Endothelial cell of umbilical vein (primary cell): Measurements from ENCODE around the gene GNAQ. TPM values are rescaled to one million over a fixed set of nuclear protein-coding genes. Genes with fewer than 3 reads are reported as not detected.

Source experiments
- BruUV-seq: library from RNA; stranded (reverse); fragments of 400-500 nt; replicated peaks from 2 replicates; lab custom pipeline; 2021; lab: Mats Ljungman, UMichigan
- CTCF ChIA-PET: fragments of 300-600, 350-600 bp; sonication (Branson Sonifier 250); formaldehyde crosslinking; loops from one replicate; lab custom pipeline; 2021; ENCODE audit warnings: antibody characterized with exemption, inconsistent platforms; lab: Charles Lee
- POLR2A ChIA-PET: fragments of 300-600, 350-600 bp; sonication (Branson Sonifier 250); formaldehyde crosslinking; loops from one replicate; lab custom pipeline; 2021; ENCODE audit warnings: antibody characterized with exemption, inconsistent platforms; lab: Charles Lee
- DNase-seq: peaks from one replicate; pipeline ENCODE4 v3.0.0-alpha.2; 2011; ENCODE audit warnings: low read depth, low spot score
- FAIRE-seq: peaks from 2 replicates; lab custom pipeline; 2011; peaks lifted over from hg19 to GRCh38; lab: Jason Lieb, UNC
- H2AFZ ChIP-seq: 2 replicates; pipeline ENCODE4 v1.6.0; 2012; ENCODE audit warnings: low read depth, low read length, control low read depth, inconsistent platforms
- H3K27ac ChIP-seq: 2 replicates; pipeline ENCODE4 v1.5.1; 2011; ENCODE audit warnings: low read depth, mild to moderate bottlenecking, control low read depth, low read length, moderate library complexity; ENCODE audit not compliant: insufficient read depth
- H3K27me3 ChIP-seq, 2 experiments: 2 replicates each; pipeline versions ENCODE4 v1.6.0 to v1.6.1; 2011; ENCODE audit warnings: low read length in 2 of 2, mixed read lengths in 1 of 2; ENCODE audit not compliant: control insufficient read depth in 2 of 2, insufficient read depth in 2 of 2
- H3K36me3 ChIP-seq, 2 experiments: 2 replicates in 1 of 2; 3 replicates in 1 of 2; pipeline ENCODE4 v1.5.1; 2011; ENCODE audit warnings: low read length in 2 of 2, mild to moderate bottlenecking in 1 of 2, moderate library complexity in 1 of 2; ENCODE audit not compliant: control insufficient read depth in 2 of 2, insufficient read depth in 2 of 2; ENCODE audit errors: extremely low read depth in 1 of 2
- H3K4me1 ChIP-seq: 3 replicates; pipeline ENCODE4 v1.5.1; 2011; ENCODE audit warnings: mild to moderate bottlenecking, low read length; ENCODE audit not compliant: control insufficient read depth, insufficient read depth; ENCODE audit errors: extremely low read depth
- H3K4me2 ChIP-seq: 2 replicates; pipeline ENCODE4 v1.6.1; 2011; ENCODE audit warnings: low read length, control low read depth, mixed read lengths; ENCODE audit not compliant: insufficient read depth
- H3K4me3 ChIP-seq, 3 experiments: fragments of 200-600 bp in 1 of 3; sonication (generic), shearing (Covaris generic) in 1 of 3; replicated peaks in 1 of 3; 2 replicates each; pipeline ENCODE4 v1.5.1; 2011 to 2016; ENCODE audit warnings: control low read depth in 3 of 3, low read length in 3 of 3, mild to moderate bottlenecking in 2 of 3, inconsistent platforms in 1 of 3, low read depth in 1 of 3, moderate library complexity in 1 of 3; ENCODE audit not compliant: insufficient read depth in 1 of 3
- H3K79me2 ChIP-seq: 2 replicates; pipeline ENCODE4 v1.6.0; 2012; ENCODE audit warnings: low read length, inconsistent platforms; ENCODE audit not compliant: control insufficient read depth, insufficient read depth
- H3K9ac ChIP-seq: replicated peaks from 2 replicates; pipeline ENCODE3; 2011; ENCODE audit warnings: low read length, control low read depth; ENCODE audit not compliant: insufficient read depth; ENCODE audit errors: extremely low read depth
- H3K9me1 ChIP-seq: replicated peaks from 3 replicates; pipeline ENCODE4 v1.6.0; 2011; ENCODE audit warnings: mild to moderate bottlenecking, low read length; ENCODE audit not compliant: control insufficient read depth, insufficient read depth; ENCODE audit errors: extremely low read depth
- H3K9me3 ChIP-seq: replicated peaks from 2 replicates; pipeline ENCODE4 v1.5.1; 2012; ENCODE audit warnings: low read length, inconsistent platforms; ENCODE audit not compliant: control insufficient read depth, insufficient read depth
- H4K20me1 ChIP-seq: replicated peaks from 2 replicates; pipeline ENCODE3; 2011; ENCODE audit warnings: mild to moderate bottlenecking, low read length; ENCODE audit not compliant: control insufficient read depth, insufficient read depth; ENCODE audit errors: extremely low read depth
- CTCF ChIP-seq, 2 donors: IDR thresholded peaks; 1 replicate in 1 of 2; 2 replicates in 1 of 2; pipeline ENCODE4 v1.5.1; 2011; ENCODE audit warnings: low read length in 2 of 2, mild to moderate bottlenecking in 2 of 2, moderate library complexity in 2 of 2, control low read depth in 1 of 2, inconsistent platforms in 1 of 2, low read depth in 1 of 2; ENCODE audit not compliant: insufficient read depth in 1 of 2; ENCODE audit errors: extremely low read depth in 1 of 2
- EZH2 ChIP-seq: IDR thresholded peaks from 2 replicates; pipeline ENCODE4 v1.6.1; 2012; ENCODE audit warnings: borderline replicate concordance, low read depth, mild to moderate bottlenecking, moderate library complexity, low read length, inconsistent platforms; ENCODE audit not compliant: severe bottlenecking
- FOS ChIP-seq: IDR thresholded peaks from 2 replicates; pipeline ENCODE4 v1.6.1; 2011; ENCODE audit warnings: mild to moderate bottlenecking, low read length, moderate library complexity, borderline replicate concordance; ENCODE audit not compliant: insufficient read depth
- GATA2 ChIP-seq: IDR thresholded peaks from 2 replicates; pipeline ENCODE4 v1.7.0; 2011; ENCODE audit warnings: low read depth, mild to moderate bottlenecking, moderate library complexity, mixed read lengths, low read length; ENCODE audit not compliant: insufficient read length, insufficient read depth
- JUN ChIP-seq: IDR thresholded peaks from 2 replicates; pipeline ENCODE4 v1.6.1; 2011; ENCODE audit warnings: borderline replicate concordance, low read depth; ENCODE audit not compliant: insufficient read length, insufficient read depth
- MAX ChIP-seq: IDR thresholded peaks from 2 replicates; pipeline ENCODE4 v1.6.1; 2011; ENCODE audit not compliant: insufficient read depth, insufficient read length
- MYC ChIP-seq: IDR thresholded peaks from one replicate; pipeline ENCODE4 v1.6.1; 2011; ENCODE audit warnings: mild to moderate bottlenecking, low read depth, low read length
- POLR2A ChIP-seq: IDR thresholded peaks from 2 replicates; pipeline ENCODE4 v1.6.1; 2012; ENCODE audit warnings: low read depth, mild to moderate bottlenecking, control low read depth, low read length
- POLR2AphosphoS5 ChIP-seq: IDR thresholded peaks from 2 replicates; pipeline ENCODE4 v1.6.1; 2012; ENCODE audit warnings: low read depth, mild to moderate bottlenecking, control low read depth, low read length, moderate library complexity; ENCODE audit not compliant: insufficient read depth
- dilution Hi-C: fragments of 300-500 bp; cut with MboI; formaldehyde crosslinking; loops from one replicate; pipeline ENCODE4 v1.15.0; 2019; ENCODE audit warnings: low sequenced_read_pairs; ENCODE audit not compliant: extremely low pct_ligation_motif_present
- intact Hi-C: fragments of 100-400 bp; cut with micrococcal nuclease; formaldehyde crosslinking; loops from one replicate; pipeline ENCODE4 v1.10.0; 2022
- polyA plus RNA-seq, 4 experiments: library from polyadenylated mRNA; depleted of rRNA in 3 of 4; stranded (reverse) in 3 of 4; unstranded in 1 of 4; fragments of >200 nt; gene quantifications; 2 replicates each; pipeline versions ENCODE4 v1.2.1 to v1.2.3, GENCODE V29; 2011 to 2012; ENCODE audit warnings: missing spikeins in 1 of 4
- total RNA-seq: library from RNA; stranded (reverse); gene quantifications from 2 replicates; pipeline ENCODE4 v1.2.3, GENCODE V29; 2021

GNAQ gene
- total and polyA plus RNA-seq, 2 donors (not counting 3 experiments of a cell fraction or from before 2014, with no cell fraction given), result 26.1 to 67.3 TPM

GRCh38 chr9:78004478-78005229 is 27.0 kb downstream of the GNAQ start:
- Histone ChIP-seq H3K4me1 (peaks cover 32% of the 10 kb centered on the region), H3K79me2 (peaks cover 90% of the 10 kb centered on the region), H3K27me3 (no peaks in the 10 kb centered on the region), H3K4me3 (no peak overlapping the region), H2AFZ (no peak overlapping the region), H4K20me1 (peaks cover 4% of the 10 kb centered on the region), H3K27ac (no peak overlapping the region), H3K9me1 (no peaks in the 10 kb centered on the region), H3K9ac (no peak overlapping the region), H3K9me3 (no peaks in the 10 kb centered on the region), H3K36me3 (no peaks in the 10 kb centered on the region), H3K4me2 (no peak overlapping the region)
- ChIA-PET POLR2A (no interaction called here), CTCF (interaction anchor here (1.1 to 3.7 kb wide), 3 partner anchors 10 to 27 kb away, joined by 5 to 29 read pairs (median 7); no protein-coding TSS in a partner anchor)
- dilution Hi-C loops (no loop called here), intact Hi-C loops (no loop called here)
- no peak for TF ChIP-seq POLR2AphosphoS5
- DNase-seq (no peak), FAIRE-seq (no peak)
- BruUV-seq, result no TSS peak

DNA sequence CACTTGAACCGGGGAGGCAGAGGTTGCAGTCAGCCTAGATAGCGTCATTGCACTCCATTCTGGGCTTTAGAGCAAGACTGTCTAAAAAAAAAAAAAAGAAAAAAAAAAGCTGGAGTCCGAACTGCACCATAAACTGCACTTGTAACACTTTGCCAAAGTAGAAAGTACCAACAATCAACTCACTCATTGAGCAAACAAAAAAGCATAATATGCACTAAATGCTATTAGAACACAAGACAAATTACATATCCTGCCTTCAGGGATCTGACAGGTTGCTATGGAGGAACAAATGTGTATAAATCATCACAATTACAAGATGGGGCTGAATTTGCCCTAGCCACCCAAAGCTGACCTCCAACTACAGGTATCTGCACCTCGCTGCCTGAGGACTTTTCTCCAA is 27.9 kb downstream of the GNAQ start:
- H3K36me3 ChIP-seq, result no peaks in the 10 kb centered on the region
- peaks cover 3% of the 10 kb centered on the region for H4K20me1 ChIP-seq
- ChIA-PET CTCF (interaction anchor here (1.0 to 3.7 kb wide), 5 partner anchors 11 to 26 kb away, joined by 3 to 29 read pairs (median 5); no protein-coding TSS in a partner anchor), POLR2A (no interaction called here)
- no peaks in the 10 kb centered on the region for H3K9me3 ChIP-seq
- TF ChIP-seq MYC, result no peak
- no peak for TF ChIP-seq CTCF (IDR thresholded peaks at IDR 0.05; ENCODE audit: extremely low read depth in 1 of 2, insufficient read depth in 1 of 2, low read depth in 1 of 2, low read length in 2 of 2)
- no peak for TF ChIP-seq FOS
- no peak for TF ChIP-seq JUN
- TF ChIP-seq EZH2, result no peak
- no peak for TF ChIP-seq POLR2AphosphoS5
- TF ChIP-seq POLR2A, result no peak
- TF ChIP-seq MAX, result no peak
- TF ChIP-seq GATA2, result no peak
- dilution Hi-C loops, result no loop called here
- no peak overlapping the region for H3K4me2 ChIP-seq
- intact Hi-C loops, result no loop called here
- no peaks in the 10 kb centered on the region for H3K9me1 ChIP-seq
- DNase-seq (no peak), FAIRE-seq (no peak)
- H3K27ac ChIP-seq, result no peak overlapping the region
- H3K4me1 ChIP-seq, result peaks cover 40% of the 10 kb centered on the region
- no peak overlapping the region for H2AFZ ChIP-seq
- no peaks in the 10 kb centered on the region for H3K27me3 ChIP-seq
- peaks cover 87% of the 10 kb centered on the region for H3K79me2 ChIP-seq
- H3K4me3 ChIP-seq, result no peak overlapping the region
- no TSS peak for BruUV-seq
- no peak overlapping the region for H3K9ac ChIP-seq
